Muscle of leg (tissue), 11 donors: ENCODE measurements around the gene LEMD3. TPM values are rescaled to one million over a fixed set of nuclear protein-coding genes. Genes with fewer than 3 reads are reported as not detected.

Source experiments
- DNase-seq: peaks from one replicate; pipeline ENCODE4 v3.0.0; 2013
- H3K27ac ChIP-seq: one replicate; pipeline ENCODE4 v1.5.1; 2013; ENCODE audit warnings: mild to moderate bottlenecking, low read length, control low read depth
- H3K27me3 ChIP-seq: one replicate; pipeline ENCODE4 v1.6.1; 2013; ENCODE audit warnings: low read length; ENCODE audit not compliant: control insufficient read depth, insufficient read depth
- H3K36me3 ChIP-seq: one replicate; pipeline ENCODE4 v1.6.1; 2013; ENCODE audit warnings: low read length; ENCODE audit not compliant: control insufficient read depth, insufficient read depth
- H3K4me1 ChIP-seq: one replicate; pipeline ENCODE4 v1.6.1; 2013; ENCODE audit warnings: low read length; ENCODE audit not compliant: control insufficient read depth, insufficient read depth
- H3K4me3 ChIP-seq: one replicate; pipeline ENCODE4 v1.5.1; 2013; ENCODE audit warnings: low read length, control low read depth
- H3K9me3 ChIP-seq: replicated peaks from 2 replicates; pipeline ENCODE4 v1.6.1; 2013; ENCODE audit warnings: low read depth, low read length; ENCODE audit not compliant: control insufficient read depth
- WGBS: methylation state at CpG from one replicate; pipeline ENCODE4 v1.1.5; 2013; ENCODE audit warnings: missing lambda C conversion rate; ENCODE audit not compliant: insufficient coverage; 5-methylcytosine and 5-hydroxymethylcytosine counted together
- polyA plus RNA-seq, 8 donors: library from polyadenylated mRNA; unstranded; fragments of 120-200 nt; gene quantifications; one replicate each; pipeline versions ENCODE4 v1.2.1 to v1.2.3, GENCODE V29; 2013; ENCODE audit warnings: inconsistent platforms in 1 of 8, low replicate concordance in 1 of 8; ENCODE audit not compliant: insufficient read length in 8 of 8, insufficient read depth in 1 of 8
- total RNA-seq: library from RNA; stranded (reverse); fragments of 120-200 nt; gene quantifications from one replicate; pipeline ENCODE4 v1.2.4, GENCODE V29; 2013

Gene LEMD3
- total and polyA plus RNA-seq, 9 donors: 16.8 to 22.5 (median 18.9) TPM

GRCh38 chr12:65133879-65134278, 35.5 kb upstream of the LEMD3 start:
- no peaks in the 10 kb centered on the region for H3K9me3 ChIP-seq
- no peaks in the 10 kb centered on the region for H3K36me3 ChIP-seq
- no peaks in the 10 kb centered on the region for H3K27me3 ChIP-seq
- DNase-seq: no peak
- no peaks in the 10 kb centered on the region for H3K4me1 ChIP-seq
- H3K4me3 ChIP-seq: no peak overlapping the region
- no peak overlapping the region for H3K27ac ChIP-seq

GRCh38 chr12:65139389-65139788, 30.0 kb upstream of the LEMD3 start:
- Histone ChIP-seq H3K4me3 (no peak overlapping the region), H3K4me1 (no peaks in the 10 kb centered on the region), H3K9me3 (no peaks in the 10 kb centered on the region), H3K27ac (no peak overlapping the region), H3K36me3 (no peaks in the 10 kb centered on the region), H3K27me3 (peaks cover 4% of the 10 kb centered on the region)
- DNase-seq: no peak
- WGBS: 71% methylated on average over 1 of the region's 1 CpG

GRCh38 chr12:65140738-65141137, 28.6 kb upstream of the LEMD3 start:
- DNase-seq: no peak
- Histone ChIP-seq H3K36me3 (no peaks in the 10 kb centered on the region), H3K4me1 (no peaks in the 10 kb centered on the region), H3K27me3 (peaks cover 4% of the 10 kb centered on the region), H3K4me3 (no peak overlapping the region), H3K27ac (no peak overlapping the region), H3K9me3 (no peaks in the 10 kb centered on the region)
- no CpG with 5 or more reads among the region's 1 CpG for WGBS

GRCh38 chr12:65147312-65147905, 22.0 kb upstream of the LEMD3 start:
- Histone ChIP-seq H3K27ac (no peak overlapping the region), H3K9me3 (no peaks in the 10 kb centered on the region), H3K4me1 (no peaks in the 10 kb centered on the region), H3K4me3 (no peak overlapping the region), H3K27me3 (peaks cover 2% of the 10 kb centered on the region), H3K36me3 (no peaks in the 10 kb centered on the region)
- WGBS: no CpG with 5 or more reads among the region's 2 CpGs
- DNase-seq: no peak

GRCh38 chr12:65152012-65152411, 17.4 kb upstream of the LEMD3 start:
- H3K4me1 ChIP-seq: no peaks in the 10 kb centered on the region
- DNase-seq: no peak
- H3K27ac ChIP-seq: no peak overlapping the region
- no peaks in the 10 kb centered on the region for H3K27me3 ChIP-seq
- H3K36me3 ChIP-seq: no peaks in the 10 kb centered on the region
- H3K4me3 ChIP-seq: no peak overlapping the region
- no peaks in the 10 kb centered on the region for H3K9me3 ChIP-seq

- no peaks in the 10 kb centered on the region for H3K9me3 ChIP-seq
- no peaks in the 10 kb centered on the region for H3K4me1 ChIP-seq
- no CpG with 5 or more reads among the region's 1 CpG for WGBS
- DNase-seq: no peak
- H3K27ac ChIP-seq: no peak overlapping the region
- no peaks in the 10 kb centered on the region for H3K27me3 ChIP-seq
- H3K4me3 ChIP-seq: no peak overlapping the region
- H3K36me3 ChIP-seq: no peaks in the 10 kb centered on the region
These were observed 16.8 kb upstream of the LEMD3 start for GRCh38 chr12:65152596-65152995.

GRCh38 chr12:65155784-65156183, 13.6 kb upstream of the LEMD3 start:
- H3K4me3 ChIP-seq: no peak overlapping the region
- 50% methylated on average over 1 of the region's 3 CpGs for WGBS
- H3K9me3 ChIP-seq: no peaks in the 10 kb centered on the region
- no peaks in the 10 kb centered on the region for H3K36me3 ChIP-seq
- no peak overlapping the region for H3K27ac ChIP-seq
- no peaks in the 10 kb centered on the region for H3K4me1 ChIP-seq
- H3K27me3 ChIP-seq: no peaks in the 10 kb centered on the region
- DNase-seq: no peak

GRCh38 chr12:65156366-65156841, 13.0 kb upstream of the LEMD3 start:
- H3K27ac ChIP-seq: no peak overlapping the region
- no peaks in the 10 kb centered on the region for H3K4me1 ChIP-seq
- H3K9me3 ChIP-seq: no peaks in the 10 kb centered on the region
- H3K27me3 ChIP-seq: no peaks in the 10 kb centered on the region
- no CpG with 5 or more reads among the region's 2 CpGs for WGBS
- H3K4me3 ChIP-seq: no peak overlapping the region
- H3K36me3 ChIP-seq: no peaks in the 10 kb centered on the region
- DNase-seq: no peak

- H3K4me3 ChIP-seq: no peak overlapping the region
- H3K4me1 ChIP-seq: no peaks in the 10 kb centered on the region
- H3K36me3 ChIP-seq: no peaks in the 10 kb centered on the region
- 90% methylated on average over 2 of the region's 4 CpGs for WGBS
- H3K27me3 ChIP-seq: no peaks in the 10 kb centered on the region
- H3K27ac ChIP-seq: no peak overlapping the region
- DNase-seq: no peak
- H3K9me3 ChIP-seq: no peaks in the 10 kb centered on the region
These were observed 12.3 kb upstream of the LEMD3 start for GRCh38 chr12:65157091-65157490.

GRCh38 chr12:65162609-65163008, 6.8 kb upstream of the LEMD3 start:
- Histone ChIP-seq H3K27ac (no peak overlapping the region), H3K4me1 (no peaks in the 10 kb centered on the region), H3K36me3 (no peaks in the 10 kb centered on the region), H3K9me3 (no peaks in the 10 kb centered on the region), H3K27me3 (peaks cover 3% of the 10 kb centered on the region), H3K4me3 (no peak overlapping the region)
- WGBS: no CpG with 5 or more reads among the region's 1 CpG
- no peak for DNase-seq

- peaks cover 3% of the 10 kb centered on the region for H3K27me3 ChIP-seq
- H3K36me3 ChIP-seq: no peaks in the 10 kb centered on the region
- no peaks in the 10 kb centered on the region for H3K9me3 ChIP-seq
- H3K4me3 ChIP-seq: no peak overlapping the region
- WGBS: no CpG with 5 or more reads among the region's 2 CpGs
- H3K27ac ChIP-seq: no peak overlapping the region
- peaks cover 3% of the 10 kb centered on the region for H3K4me1 ChIP-seq
- DNase-seq: no peak
These were observed 5.1 kb upstream of the LEMD3 start for GRCh38 chr12:65164244-65164643.
